ENCODE measurements around the gene EDN1. TPM values are rescaled to one million over a fixed set of nuclear protein-coding genes. Genes with fewer than 3 reads are reported as not detected.

EDN1 gene
- total RNA-seq, 1 donor from 2014 or later, result 35.0 TPM

DNA sequence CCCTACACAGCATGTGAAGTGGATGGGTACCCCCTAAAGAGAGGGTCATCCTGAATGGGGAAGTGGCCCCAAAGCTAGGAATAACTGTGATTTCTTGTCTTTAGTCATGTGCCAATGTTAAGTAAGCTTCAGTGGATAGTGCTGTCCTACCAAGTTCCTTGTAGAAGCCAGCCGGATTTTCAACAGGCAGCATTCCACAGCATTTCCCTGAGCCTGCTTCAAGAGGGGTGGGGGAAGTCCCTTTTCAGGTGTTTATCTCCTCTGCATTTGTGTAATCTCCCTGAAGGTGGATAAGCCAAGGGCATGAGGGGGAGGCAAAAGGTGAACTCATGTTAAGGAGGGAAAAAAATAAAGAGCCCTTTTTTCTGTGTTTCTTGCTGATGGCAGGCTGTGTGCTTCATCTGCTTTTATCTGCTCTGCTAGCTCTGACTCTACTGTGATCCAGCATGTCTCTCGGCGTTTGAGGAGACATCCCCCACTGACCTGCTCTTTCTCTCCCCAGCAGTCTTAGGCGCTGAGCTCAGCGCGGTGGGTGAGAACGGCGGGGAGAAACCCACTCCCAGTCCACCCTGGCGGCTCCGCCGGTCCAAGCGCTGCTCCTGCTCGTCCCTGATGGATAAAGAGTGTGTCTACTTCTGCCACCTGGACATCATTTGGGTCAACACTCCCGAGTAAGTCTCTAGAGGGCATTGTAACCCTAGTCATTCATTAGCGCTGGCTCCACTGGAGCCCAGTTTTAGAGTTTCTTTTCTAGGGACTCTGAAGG lies 1.9 kb downstream of the EDN1 start:
- ATAC-seq, result no peak

DNA sequence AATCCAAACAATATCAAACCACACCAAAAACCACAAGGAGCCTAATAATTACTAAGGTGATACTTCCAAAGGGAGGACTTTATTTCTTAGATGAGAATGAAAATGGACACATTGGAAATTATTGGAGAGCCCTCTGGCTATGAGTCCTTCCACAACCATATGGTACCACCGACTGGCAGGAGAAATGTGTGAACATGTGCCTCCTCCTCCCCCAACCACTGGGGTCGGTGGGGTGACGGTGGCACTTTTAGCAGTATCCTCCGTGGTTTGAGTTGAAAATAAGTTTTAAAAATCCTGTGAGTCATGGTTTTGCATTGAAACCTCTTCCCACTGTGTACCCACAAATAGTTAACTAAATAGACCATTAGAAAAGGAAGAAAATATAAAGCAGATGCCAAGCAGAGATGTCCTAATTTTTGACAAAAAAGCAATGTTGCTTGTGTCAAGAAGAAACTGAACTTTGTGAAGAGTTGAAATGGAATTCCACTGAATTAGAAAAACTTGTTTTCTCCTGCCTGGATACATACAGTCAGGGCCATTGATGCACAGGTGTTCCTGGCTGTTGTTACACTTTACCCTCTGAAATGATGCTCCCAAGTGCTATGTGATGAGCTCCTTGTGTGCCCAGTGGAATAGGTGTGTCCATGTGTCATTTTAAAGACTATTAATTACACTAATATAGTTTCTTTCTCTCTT lies 3.2 kb downstream of the EDN1 start:
- no peak for ATAC-seq
- no peak for DNase-seq (ENCODE audit: low spot score)
- intact Hi-C loops (cut with DNase I), result no loop called here

More for the DNA sequence above, 1.9 kb downstream of the EDN1 start:
- DNase-seq (ENCODE audit: low spot score), result no peak
- intact Hi-C loops (cut with DNase I), result no loop called here

DNA sequence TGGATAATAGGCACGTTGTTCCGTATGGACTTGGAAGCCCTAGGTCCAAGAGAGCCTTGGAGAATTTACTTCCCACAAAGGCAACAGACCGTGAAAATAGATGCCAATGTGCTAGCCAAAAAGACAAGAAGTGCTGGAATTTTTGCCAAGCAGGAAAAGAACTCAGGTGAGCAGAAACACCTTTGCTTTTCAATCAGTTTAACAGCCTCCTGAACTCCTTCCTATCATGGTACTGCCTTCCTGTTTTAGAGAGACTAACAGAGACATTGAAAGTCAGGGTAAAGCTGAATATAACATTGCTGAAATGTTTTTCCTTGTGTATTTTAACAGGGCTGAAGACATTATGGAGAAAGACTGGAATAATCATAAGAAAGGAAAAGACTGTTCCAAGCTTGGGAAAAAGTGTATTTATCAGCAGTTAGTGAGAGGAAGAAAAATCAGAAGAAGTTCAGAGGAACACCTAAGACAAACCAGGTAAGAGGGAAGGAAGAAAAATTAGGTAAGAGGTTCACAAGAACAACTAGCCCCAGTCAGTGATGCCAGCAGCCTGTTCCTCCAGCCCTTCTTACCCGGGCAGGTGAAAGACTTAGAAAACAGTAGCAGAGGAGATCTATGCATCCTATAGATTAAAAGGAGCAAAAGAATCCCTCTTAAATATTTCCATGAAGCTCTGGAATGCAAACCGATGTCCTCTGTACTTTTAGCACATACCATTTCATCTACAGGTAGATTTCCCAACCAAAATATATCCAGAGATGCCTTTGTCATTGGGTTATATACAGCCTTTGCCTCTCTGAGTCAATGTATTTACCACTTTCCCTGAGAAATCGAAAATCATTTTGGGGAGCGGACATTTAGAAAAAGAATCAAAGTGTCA lies 4.0 kb downstream of the EDN1 start:
- intact Hi-C loops (cut with DNase I), result no loop called here
- ATAC-seq, result no peak
- DNase-seq (ENCODE audit: low spot score), result no peak

DNA sequence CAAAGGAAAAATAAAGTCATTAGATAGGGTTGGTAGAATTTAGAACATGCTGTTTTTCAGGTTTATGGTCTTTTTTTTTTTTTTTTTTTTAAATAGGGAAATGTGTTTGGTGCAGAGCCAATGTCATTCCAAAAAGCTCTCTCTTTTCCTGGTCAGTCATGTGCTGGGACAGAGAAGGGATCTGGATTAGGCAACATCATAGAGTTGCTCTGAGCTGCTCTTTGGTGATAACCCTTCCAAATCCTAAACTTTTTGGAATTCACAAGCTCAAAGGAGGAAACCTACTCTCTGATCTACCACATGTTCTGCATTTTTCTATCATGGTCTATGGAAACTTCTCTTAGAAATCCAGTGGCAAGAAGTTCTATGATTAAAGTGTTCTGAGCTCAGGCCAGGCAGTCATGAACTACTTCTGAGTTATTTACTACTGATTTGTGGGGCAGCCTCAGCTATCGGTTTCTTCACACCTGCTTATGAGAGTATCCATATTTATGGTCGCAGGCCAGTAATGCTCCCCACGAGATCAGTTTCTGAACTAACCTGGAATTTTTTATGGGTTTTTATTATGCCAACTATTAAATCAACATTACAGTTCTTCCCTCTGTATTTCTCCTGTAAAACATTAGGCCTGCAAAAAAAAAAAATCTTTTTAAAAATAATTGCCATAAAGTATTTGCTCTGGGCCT lies 4.8 kb downstream of the EDN1 start:
- ATAC-seq (peak; percentile 32), DNase-seq (ENCODE audit: low spot score) (no peak)
- intact Hi-C loops (cut with DNase I), result no loop called here

DNA sequence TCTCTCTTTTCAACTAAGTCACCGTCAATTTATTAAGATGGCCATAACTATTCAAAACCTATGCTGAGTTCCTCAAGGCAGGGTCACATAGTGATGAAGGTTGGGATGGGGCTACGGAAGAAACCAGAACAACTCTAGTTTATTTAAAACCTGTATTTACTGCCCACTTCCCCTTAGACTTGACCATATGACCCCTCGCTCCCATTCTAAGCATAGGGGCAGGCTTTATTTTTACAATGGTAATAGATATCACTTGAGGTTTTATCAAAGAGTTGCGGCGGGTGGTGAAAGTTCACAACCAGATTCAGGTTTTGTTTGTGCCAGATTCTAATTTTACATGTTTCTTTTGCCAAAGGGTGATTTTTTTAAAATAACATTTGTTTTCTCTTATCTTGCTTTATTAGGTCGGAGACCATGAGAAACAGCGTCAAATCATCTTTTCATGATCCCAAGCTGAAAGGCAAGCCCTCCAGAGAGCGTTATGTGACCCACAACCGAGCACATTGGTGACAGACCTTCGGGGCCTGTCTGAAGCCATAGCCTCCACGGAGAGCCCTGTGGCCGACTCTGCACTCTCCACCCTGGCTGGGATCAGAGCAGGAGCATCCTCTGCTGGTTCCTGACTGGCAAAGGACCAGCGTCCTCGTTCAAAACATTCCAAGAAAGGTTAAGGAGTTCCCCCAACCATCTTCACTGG lies 5.5 kb downstream of the EDN1 start:
- intact Hi-C loops (cut with DNase I), result no loop called here
- ATAC-seq (peak; percentile 42), DNase-seq (ENCODE audit: low spot score) (no peak)

DNA sequence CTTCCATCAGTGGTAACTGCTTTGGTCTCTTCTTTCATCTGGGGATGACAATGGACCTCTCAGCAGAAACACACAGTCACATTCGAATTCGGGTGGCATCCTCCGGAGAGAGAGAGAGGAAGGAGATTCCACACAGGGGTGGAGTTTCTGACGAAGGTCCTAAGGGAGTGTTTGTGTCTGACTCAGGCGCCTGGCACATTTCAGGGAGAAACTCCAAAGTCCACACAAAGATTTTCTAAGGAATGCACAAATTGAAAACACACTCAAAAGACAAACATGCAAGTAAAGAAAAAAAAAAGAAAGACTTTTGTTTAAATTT lies 6.1 kb downstream of the EDN1 start:
- intact Hi-C loops (cut with DNase I), result no loop called here
- DNase-seq (ENCODE audit: low spot score), result no peak
- peak; percentile 87 for ATAC-seq

DNA sequence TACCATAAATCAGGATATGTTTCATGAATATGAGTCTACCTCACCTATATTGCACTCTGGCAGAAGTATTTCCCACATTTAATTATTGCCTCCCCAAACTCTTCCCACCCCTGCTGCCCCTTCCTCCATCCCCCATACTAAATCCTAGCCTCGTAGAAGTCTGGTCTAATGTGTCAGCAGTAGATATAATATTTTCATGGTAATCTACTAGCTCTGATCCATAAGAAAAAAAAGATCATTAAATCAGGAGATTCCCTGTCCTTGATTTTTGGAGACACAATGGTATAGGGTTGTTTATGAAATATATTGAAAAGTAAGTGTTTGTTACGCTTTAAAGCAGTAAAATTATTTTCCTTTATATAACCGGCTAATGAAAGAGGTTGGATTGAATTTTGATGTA lies 6.4 kb downstream of the EDN1 start:
- DNase-seq (ENCODE audit: low spot score), result no peak
- no peak for ATAC-seq
- intact Hi-C loops (cut with DNase I), result no loop called here

DNA sequence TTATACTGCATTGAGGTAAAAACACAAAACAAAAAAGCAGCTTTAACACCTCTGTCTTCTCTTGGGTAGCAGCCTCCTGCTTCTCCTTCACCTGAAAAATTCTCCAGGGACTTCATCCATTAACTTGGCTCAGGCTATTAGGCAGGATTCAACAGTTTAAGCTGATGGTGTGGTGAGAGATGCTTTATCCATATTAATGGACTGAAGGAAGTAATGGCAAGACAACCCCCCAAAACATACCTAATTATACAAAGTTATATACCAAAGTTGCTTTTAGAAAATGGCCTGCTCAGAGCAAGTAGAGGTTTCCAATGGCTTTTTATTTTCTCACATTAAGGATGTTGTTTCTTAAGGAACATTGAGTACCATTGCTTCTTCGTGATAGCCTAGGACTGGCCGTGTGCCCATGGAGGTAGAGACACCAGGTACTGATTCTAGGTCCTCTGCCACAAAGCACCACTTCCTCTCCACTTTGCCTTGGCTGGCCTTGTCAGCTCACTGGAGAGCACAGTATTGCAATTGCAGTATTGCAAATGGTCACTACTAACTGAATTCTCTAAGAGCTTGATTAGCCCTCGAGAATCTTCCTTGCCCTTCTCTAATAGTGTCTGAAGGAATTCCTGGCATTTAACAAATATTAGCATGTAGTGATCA lies 7.3 kb downstream of the EDN1 start:
- intact Hi-C loops (cut with DNase I), result no loop called here
- DNase-seq (ENCODE audit: low spot score) (no peak), ATAC-seq (no peak)

DNA sequence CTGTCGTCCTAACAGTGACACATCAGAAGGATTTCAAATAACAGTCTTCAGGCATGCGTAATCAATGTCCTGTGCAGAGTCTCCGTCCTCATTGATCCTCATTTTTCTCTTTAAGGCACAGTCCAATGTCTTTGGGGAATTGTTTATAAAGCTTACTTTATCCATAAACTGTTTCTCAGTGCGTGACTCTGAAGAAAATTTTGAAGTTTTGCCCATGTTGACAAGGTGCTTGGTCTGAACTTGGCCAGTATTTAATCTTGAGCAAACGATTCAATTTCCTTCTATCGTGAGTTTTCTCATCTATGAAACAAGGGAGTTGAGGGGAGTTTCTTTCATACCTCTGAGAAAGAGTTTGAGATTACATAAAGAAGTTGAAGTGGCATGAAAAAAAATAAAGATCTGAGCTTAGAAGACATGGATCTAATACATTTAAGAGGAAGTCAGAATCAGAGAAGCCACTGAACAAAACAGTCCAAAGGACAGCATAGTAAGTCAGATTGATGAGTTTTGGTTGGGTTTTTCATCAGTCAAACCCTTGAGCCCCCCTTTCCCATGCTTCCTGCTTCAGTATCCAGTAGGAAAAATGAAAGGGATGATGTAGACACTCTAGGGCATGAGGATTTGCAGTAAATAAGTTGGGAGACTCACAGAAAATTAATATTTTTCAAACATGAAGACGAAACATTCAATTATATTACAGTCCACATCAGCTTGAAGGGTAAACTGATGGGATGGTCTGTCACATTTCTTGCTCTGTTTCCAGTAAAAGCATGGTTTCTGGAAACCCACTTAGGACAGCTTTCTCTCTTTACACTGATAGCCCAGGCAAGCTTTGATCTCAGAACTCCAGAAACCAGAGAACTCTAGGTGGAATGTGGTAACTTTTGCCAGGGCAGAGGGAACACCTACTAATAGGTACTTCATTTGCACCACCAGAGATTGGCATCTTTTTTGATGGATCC lies 8.1 kb downstream of the EDN1 start:
- intact Hi-C loops (cut with DNase I), result no loop called here
- no peak for ATAC-seq

DNA sequence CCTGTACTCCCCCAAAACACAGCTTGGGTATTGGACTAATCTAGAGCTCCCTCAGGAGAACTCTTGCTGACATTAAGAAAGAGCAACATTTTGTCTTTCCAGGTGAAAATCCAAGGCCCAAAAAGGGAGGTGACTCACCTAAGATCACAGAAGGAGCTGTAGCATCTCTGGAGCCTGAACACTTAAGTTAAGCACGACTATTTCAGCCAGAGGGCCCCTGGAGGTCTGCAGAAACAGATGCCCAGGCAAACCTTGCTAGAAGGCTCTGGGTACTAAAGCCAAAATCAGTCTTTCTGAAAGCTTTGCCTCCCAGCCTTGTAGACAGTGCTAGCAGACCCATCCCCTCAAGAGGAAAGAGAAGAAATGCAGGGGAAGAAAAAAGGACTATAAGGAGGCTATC lies 8.8 kb downstream of the EDN1 start:
- no peak for DNase-seq (ENCODE audit: low spot score)
- intact Hi-C loops (cut with DNase I), result no loop called here
- ATAC-seq, result no peak

More for the DNA sequence above, 8.1 kb downstream of the EDN1 start:
- no peak for DNase-seq (ENCODE audit: low spot score)

DNA sequence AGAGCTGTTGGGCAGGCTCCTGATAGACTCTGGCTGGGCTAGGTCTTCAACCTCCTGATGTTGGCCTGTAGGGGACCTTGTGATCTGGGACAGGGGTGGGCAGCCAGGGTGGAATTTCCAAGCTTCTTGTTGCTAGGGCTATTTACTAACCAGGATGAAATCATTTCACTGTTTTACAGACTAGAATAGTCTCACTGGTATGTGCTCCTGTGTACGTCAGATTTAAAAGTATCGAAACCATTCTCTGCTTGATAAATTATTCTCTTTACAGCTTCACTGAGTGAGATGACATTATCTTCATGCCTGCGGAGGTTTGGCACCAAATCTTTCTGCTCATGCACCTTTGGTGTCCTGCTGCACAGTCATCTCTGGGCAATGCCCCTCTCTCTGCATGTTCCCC lies 10.9 kb downstream of the EDN1 start:
- no peak for DNase-seq (ENCODE audit: low spot score)
- no peak for ATAC-seq
- intact Hi-C loops (cut with DNase I), result no loop called here

DNA sequence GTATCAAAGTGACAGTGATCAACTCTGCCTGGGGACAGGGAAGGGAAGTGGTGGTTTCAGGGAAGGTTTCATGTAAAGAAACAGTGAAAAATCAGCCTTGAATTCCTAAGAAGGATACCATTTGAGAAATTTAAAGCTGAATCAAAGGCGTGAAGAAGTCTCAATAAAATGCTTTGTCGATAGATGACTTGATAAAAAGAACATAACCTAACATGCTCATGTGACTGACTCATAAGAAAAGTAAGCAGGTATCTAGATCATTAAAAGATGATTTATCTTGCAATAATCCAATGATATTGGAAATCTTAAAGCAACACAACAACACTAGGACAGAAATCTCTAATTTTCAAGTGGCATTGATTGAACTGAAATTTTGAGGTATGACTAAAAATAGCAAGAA lies 14.3 kb downstream of the EDN1 start:
- ATAC-seq (no peak), DNase-seq (ENCODE audit: low spot score) (no peak)
- intact Hi-C loops (cut with DNase I), result no loop called here

DNA sequence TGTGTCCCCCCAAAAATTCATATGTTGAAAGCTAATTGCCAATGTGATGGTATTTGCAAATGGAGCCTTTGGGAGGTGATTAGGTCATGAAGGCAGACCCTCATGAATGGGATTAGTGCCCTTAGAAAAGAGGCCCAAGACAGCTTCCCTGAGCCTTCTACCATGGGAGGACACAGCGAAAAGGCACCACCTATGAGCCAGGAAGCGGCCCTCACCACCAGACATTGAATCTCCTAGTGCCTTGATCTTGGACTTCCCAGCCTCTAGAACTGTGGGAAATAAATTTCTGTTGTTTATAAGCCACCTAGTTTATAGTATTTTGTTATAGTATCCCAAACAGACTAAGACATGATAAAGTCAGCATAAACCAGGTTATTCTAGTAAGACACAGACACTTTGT lies 18.9 kb downstream of the EDN1 start:
- ATAC-seq (no peak), DNase-seq (ENCODE audit: low spot score) (no peak)
- intact Hi-C loops (cut with DNase I), result no loop called here

DNA sequence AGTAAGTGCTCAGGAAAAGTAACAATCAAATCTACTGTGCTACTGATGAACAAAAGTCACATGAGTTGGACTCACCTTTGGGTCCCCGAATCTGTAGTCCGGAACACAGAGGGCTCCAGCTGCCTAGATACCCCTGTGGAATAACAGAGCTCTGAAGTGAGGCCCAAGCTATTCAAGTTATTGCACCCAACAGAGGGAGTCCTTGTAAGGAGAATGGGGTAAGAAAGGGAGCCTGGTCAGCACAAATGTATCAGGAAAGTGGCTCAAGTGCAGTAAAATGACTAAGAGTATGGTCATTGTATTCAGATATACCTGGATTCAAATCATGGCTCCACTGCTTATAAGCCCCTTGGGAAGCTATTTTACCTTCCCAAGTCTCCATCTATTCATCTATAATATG lies 20.9 kb downstream of the EDN1 start:
- no peak for DNase-seq (ENCODE audit: low spot score)
- intact Hi-C loops (cut with DNase I), result no loop called here
- ATAC-seq, result no peak

DNA sequence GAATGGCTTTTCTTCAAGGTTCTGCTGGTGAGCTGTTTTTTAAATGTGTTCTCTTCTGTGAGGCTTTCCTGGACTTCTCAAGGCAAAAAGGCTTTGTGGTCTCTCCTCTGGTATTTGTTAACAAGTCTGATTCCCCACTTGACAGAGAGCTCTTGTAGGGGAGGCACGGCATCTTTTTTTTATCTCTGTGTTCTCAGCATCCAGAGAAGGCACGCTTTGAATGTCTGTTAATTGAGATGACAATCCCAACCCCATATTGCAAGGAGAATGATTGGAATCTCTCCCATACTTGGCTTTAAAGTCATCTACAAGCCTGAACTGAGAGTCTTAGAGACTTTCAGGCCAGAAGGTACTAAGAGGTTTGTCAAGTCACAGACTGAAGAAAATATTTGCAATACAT lies 22.6 kb downstream of the EDN1 start:
- DNase-seq (ENCODE audit: low spot score) (no peak), ATAC-seq (no peak)
- intact Hi-C loops (cut with DNase I), result no loop called here

DNA sequence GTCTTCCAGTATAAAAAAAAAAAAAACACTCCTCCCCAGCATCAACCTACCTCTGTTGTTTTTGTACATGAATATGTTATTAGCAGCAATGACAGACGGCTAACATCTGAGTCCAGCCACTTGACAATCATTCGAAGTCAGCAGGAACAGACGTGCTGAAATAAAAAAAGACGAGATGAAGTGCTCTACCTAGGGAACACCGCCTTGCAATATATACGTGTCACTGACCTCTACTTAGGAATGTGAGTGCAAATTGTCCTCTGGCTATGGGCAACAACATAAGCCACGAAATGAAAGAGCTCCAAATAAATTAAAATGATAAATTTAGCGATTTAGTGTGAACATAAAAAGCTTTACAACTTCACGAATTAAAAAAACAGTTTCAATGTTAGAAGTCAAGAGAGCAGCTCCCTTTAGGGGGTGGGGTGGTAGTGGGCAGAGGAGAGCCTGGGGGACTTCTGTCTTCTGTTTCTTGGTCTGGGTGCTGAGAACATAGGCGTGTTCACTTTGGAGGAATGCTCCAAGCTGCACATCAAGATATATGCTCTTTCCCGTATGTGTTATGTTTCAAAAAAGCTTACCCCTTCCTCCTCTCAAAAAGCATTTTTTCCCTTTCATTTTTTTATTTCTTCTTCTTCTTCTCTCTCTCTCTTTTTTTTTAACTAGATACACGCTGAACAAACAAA lies 23.3 kb downstream of the EDN1 start:
- ATAC-seq (no peak), DNase-seq (ENCODE audit: low spot score) (no peak)
- intact Hi-C loops (cut with DNase I), result no loop called here

All from sciatic nerve (tissue), 2 donors.